Ecto neural progenitor cell (in vitro differentiated cells): ENCODE measurements around the gene ZYG11A.
A peak's percentile ranks its signal among the peaks of the same experiment; 100 is the strongest.

Source experiments
- DNase-seq: peaks from one replicate; pipeline ENCODE4 v3.0.0-alpha.2; 2018; ENCODE audit warnings: low spot score

Gene ZYG11A

GRCh38 chr1:52877554-52877953, 35.0 kb downstream of the ZYG11A start:
- DNase-seq = no peak

- DNase-seq = no peak
These were observed 37.6 kb downstream of the ZYG11A start for GRCh38 chr1:52880206-52880605.

GRCh38 chr1:52887483-52887882, 44.9 kb downstream of the ZYG11A start:
- no peak for DNase-seq

GRCh38 chr1:52892424-52893215, 50.1 kb downstream of the ZYG11A start:
- no peak for DNase-seq

- no peak for DNase-seq
These were observed 56.9 kb downstream of the ZYG11A start for GRCh38 chr1:52899445-52899894.

- no peak for DNase-seq
These were observed 57.8 kb downstream of the ZYG11A start for GRCh38 chr1:52900402-52900801.

GRCh38 chr1:52901384-52901783, 58.8 kb downstream of the ZYG11A start:
- no peak for DNase-seq

GRCh38 chr1:52904208-52904926, 61.8 kb downstream of the ZYG11A start:
- no peak for DNase-seq

GRCh38 chr1:52904927-52905698, 62.6 kb downstream of the ZYG11A start:
- DNase-seq = peak; percentile 72

GRCh38 chr1:52906135-52906603, 63.6 kb downstream of the ZYG11A start:
- DNase-seq = no peak

GRCh38 chr1:52907068-52907811, 64.7 kb downstream of the ZYG11A start:
- no peak for DNase-seq

- no peak for DNase-seq
These were observed 65.2 kb downstream of the ZYG11A start for GRCh38 chr1:52907812-52908153.

GRCh38 chr1:52911541-52911940, 69.0 kb downstream of the ZYG11A start:
- DNase-seq = peak; percentile 45

GRCh38 chr1:52913014-52913413, 70.5 kb downstream of the ZYG11A start:
- DNase-seq = peak; percentile 6

- DNase-seq = peak; percentile 55
These were observed 71.0 kb downstream of the ZYG11A start for GRCh38 chr1:52913537-52913936.

- peak; percentile 20 for DNase-seq
These were observed 71.9 kb downstream of the ZYG11A start for GRCh38 chr1:52914463-52914862.

GRCh38 chr1:52915211-52915854, 72.8 kb downstream of the ZYG11A start:
- no peak for DNase-seq

- DNase-seq = no peak
These were observed 73.3 kb downstream of the ZYG11A start for GRCh38 chr1:52915855-52916220.

GRCh38 chr1:52916241-52916975, 73.8 kb downstream of the ZYG11A start:
- DNase-seq = peak; percentile 14

GRCh38 chr1:52917156-52917555, 74.6 kb downstream of the ZYG11A start:
- no peak for DNase-seq

- no peak for DNase-seq
These were observed 75.0 kb downstream of the ZYG11A start for GRCh38 chr1:52917581-52917980.
